Measurements from ENCODE around the gene LAMA1.

GRCh38 chr18:7037470-7037869, 80.1 kb downstream of the LAMA1 start:
- TF ChIP-seq CTCF (conservative IDR thresholded peaks at IDR 0.05; ENCODE audit: low read depth, low read length) (no peak), MXI1 (IDR thresholded peaks at IDR 0.05; ENCODE audit: borderline replicate concordance, low read depth, low read length) (no peak), RAD21 (IDR thresholded peaks at IDR 0.05; ENCODE audit: low read length) (no peak), RCOR1 (IDR thresholded peaks at IDR 0.05; ENCODE audit: insufficient replicate concordance, low read length) (no peak), CEBPB (IDR thresholded peaks at IDR 0.05; ENCODE audit: low read depth, low read length) (no peak), POLR2A (IDR thresholded peaks at IDR 0.05; ENCODE audit: low read depth, low read length) (no peak), MAZ (IDR thresholded peaks at IDR 0.05; ENCODE audit: borderline replicate concordance, low read depth, low read length) (no peak), FOS (IDR thresholded peaks at IDR 0.05; ENCODE audit: low read depth, low read length) (no peak), CHD1 (IDR thresholded peaks at IDR 0.05; ENCODE audit: low read depth, low read length) (no peak)
- TF ChIP-seq, protein P1, sequence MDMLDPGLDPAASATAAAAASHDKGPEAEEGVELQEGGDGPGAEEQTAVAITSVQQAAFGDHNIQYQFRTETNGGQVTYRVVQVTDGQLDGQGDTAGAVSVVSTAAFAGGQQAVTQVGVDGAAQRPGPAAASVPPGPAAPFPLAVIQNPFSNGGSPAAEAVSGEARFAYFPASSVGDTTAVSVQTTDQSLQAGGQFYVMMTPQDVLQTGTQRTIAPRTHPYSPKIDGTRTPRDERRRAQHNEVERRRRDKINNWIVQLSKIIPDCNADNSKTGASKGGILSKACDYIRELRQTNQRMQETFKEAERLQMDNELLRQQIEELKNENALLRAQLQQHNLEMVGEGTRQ (IDR thresholded peaks at IDR 0.05; ENCODE audit: low read depth, low read length): no peak
